Neural cell (in vitro differentiated cells): ENCODE results near the gene CDKAL1.

Experiments
- CTCF ChIP-seq: fragments of 450-650 bp; IDR thresholded peaks from 2 replicates; pipeline ENCODE4 v1.5.1; 2014; ENCODE audit warnings: antibody characterized with exemption, mild to moderate bottlenecking, moderate library complexity; ENCODE audit not compliant: poor library complexity, severe bottlenecking
- EZH2 ChIP-seq: fragments of 200-600, 300-800 bp; shearing (Covaris generic), sonication (generic); IDR thresholded peaks from 2 replicates; pipeline ENCODE4 v1.6.1; 2014; ENCODE audit warnings: antibody characterized with exemption, low read length, borderline replicate concordance, mild to moderate bottlenecking; ENCODE audit not compliant: insufficient read depth, poor library complexity, severe bottlenecking
- POLR2AphosphoS5 ChIP-seq: IDR thresholded peaks from 2 replicates; pipeline ENCODE4 v1.6.1; 2012
- REST ChIP-seq: IDR thresholded peaks from 2 replicates; pipeline ENCODE4 v1.6.1; 2012; ENCODE audit warnings: borderline replicate concordance
- SMC3 ChIP-seq: fragments of 450-650 bp; conservative IDR thresholded peaks from 2 replicates; pipeline ENCODE4 v1.6.1; 2014; ENCODE audit warnings: antibody characterized with exemption, mild to moderate bottlenecking, moderate library complexity; ENCODE audit not compliant: poor library complexity
- TAF1 ChIP-seq: IDR thresholded peaks from 2 replicates; pipeline ENCODE4 v1.6.1; 2012; ENCODE audit warnings: low read depth

GRCh38 chr6:21001736-21002135 lies 467.5 kb downstream of the CDKAL1 start:
- TF ChIP-seq POLR2AphosphoS5 = no peak
- no peak for TF ChIP-seq CTCF
- TF ChIP-seq EZH2 = no peak
- TF ChIP-seq REST = no peak
- no peak for TF ChIP-seq TAF1
- no peak for TF ChIP-seq SMC3
